SHP77 treated with DMSO at 0.1 percent for 48 hours (cell line): ENCODE results near the gene LHFPL2.
A peak's percentile ranks its signal among the peaks of the same experiment; 100 is the strongest.

Experiments used
- DNase-seq: peaks from one replicate; lab custom pipeline; 2025; lab: John Stamatoyannopoulos, UW

Gene LHFPL2

GRCh38 chr5:78640662-78641474, 7.7 kb downstream of the LHFPL2 start:
- no peak for DNase-seq

- DNase-seq: no peak
Measured at GRCh38 chr5:78639791-78640190, 8.8 kb downstream of the LHFPL2 start.

- DNase-seq: no peak
Measured at GRCh38 chr5:78638973-78639669, 9.5 kb downstream of the LHFPL2 start.

- peak; percentile 93 for DNase-seq
Measured at GRCh38 chr5:78638423-78638822, 10.1 kb downstream of the LHFPL2 start.

GRCh38 chr5:78637468-78637867, 11.1 kb downstream of the LHFPL2 start:
- DNase-seq: no peak

- no peak for DNase-seq
Measured at GRCh38 chr5:78636682-78637081, 11.9 kb downstream of the LHFPL2 start.

GRCh38 chr5:78634634-78635033, 13.9 kb downstream of the LHFPL2 start:
- DNase-seq: no peak

- peak; percentile 29 for DNase-seq
Measured at GRCh38 chr5:78634229-78634628, 14.3 kb downstream of the LHFPL2 start.

GRCh38 chr5:78633700-78634099, 14.9 kb downstream of the LHFPL2 start:
- DNase-seq: no peak

GRCh38 chr5:78632467-78632866, 16.1 kb downstream of the LHFPL2 start:
- DNase-seq: no peak

GRCh38 chr5:78631931-78632330, 16.6 kb downstream of the LHFPL2 start:
- no peak for DNase-seq

GRCh38 chr5:78630047-78630446, 18.5 kb downstream of the LHFPL2 start:
- DNase-seq: no peak

GRCh38 chr5:78629624-78630023, 18.9 kb downstream of the LHFPL2 start:
- DNase-seq: no peak

GRCh38 chr5:78628270-78628992, 20.1 kb downstream of the LHFPL2 start:
- DNase-seq: no peak

- DNase-seq: no peak
Measured at GRCh38 chr5:78627766-78628165, 20.8 kb downstream of the LHFPL2 start.

GRCh38 chr5:78627175-78627574, 21.4 kb downstream of the LHFPL2 start:
- no peak for DNase-seq

- no peak for DNase-seq
Measured at GRCh38 chr5:78626009-78626571, 22.5 kb downstream of the LHFPL2 start.

- no peak for DNase-seq
Measured at GRCh38 chr5:78624992-78625391, 23.6 kb downstream of the LHFPL2 start.

GRCh38 chr5:78624011-78624541, 24.5 kb downstream of the LHFPL2 start:
- no peak for DNase-seq

GRCh38 chr5:78622302-78622971, 26.1 kb downstream of the LHFPL2 start:
- DNase-seq: no peak

- peak; percentile 44 for DNase-seq
Measured at GRCh38 chr5:78621291-78621738, 27.3 kb downstream of the LHFPL2 start.
